Fibroblast of villous mesenchyme (primary cell): ENCODE data around the gene PRM3. TPM values are rescaled to one million over a fixed set of nuclear protein-coding genes. Genes with fewer than 3 reads are reported as not detected.

Experiments
- DNase-seq: peaks from one replicate; pipeline ENCODE4 v3.0.0-alpha.2; 2010; ENCODE audit warnings: low read depth
- H3K4me3 ChIP-seq: 2 replicates; pipeline ENCODE4 v1.5.1; 2011; ENCODE audit warnings: low read depth, mild to moderate bottlenecking, low read length
- CTCF ChIP-seq: IDR thresholded peaks from 2 replicates; pipeline ENCODE4 v1.5.1; 2012; ENCODE audit warnings: low read depth, mild to moderate bottlenecking, low read length; ENCODE audit not compliant: insufficient read depth
- total RNA-seq: library from RNA; depleted of rRNA; stranded (reverse); fragments of >200 nt; gene quantifications from 2 replicates; pipeline ENCODE4 v1.2.3, GENCODE V29; 2012

The PRM3 gene
- total RNA-seq, 1 donor = not detected

DNA sequence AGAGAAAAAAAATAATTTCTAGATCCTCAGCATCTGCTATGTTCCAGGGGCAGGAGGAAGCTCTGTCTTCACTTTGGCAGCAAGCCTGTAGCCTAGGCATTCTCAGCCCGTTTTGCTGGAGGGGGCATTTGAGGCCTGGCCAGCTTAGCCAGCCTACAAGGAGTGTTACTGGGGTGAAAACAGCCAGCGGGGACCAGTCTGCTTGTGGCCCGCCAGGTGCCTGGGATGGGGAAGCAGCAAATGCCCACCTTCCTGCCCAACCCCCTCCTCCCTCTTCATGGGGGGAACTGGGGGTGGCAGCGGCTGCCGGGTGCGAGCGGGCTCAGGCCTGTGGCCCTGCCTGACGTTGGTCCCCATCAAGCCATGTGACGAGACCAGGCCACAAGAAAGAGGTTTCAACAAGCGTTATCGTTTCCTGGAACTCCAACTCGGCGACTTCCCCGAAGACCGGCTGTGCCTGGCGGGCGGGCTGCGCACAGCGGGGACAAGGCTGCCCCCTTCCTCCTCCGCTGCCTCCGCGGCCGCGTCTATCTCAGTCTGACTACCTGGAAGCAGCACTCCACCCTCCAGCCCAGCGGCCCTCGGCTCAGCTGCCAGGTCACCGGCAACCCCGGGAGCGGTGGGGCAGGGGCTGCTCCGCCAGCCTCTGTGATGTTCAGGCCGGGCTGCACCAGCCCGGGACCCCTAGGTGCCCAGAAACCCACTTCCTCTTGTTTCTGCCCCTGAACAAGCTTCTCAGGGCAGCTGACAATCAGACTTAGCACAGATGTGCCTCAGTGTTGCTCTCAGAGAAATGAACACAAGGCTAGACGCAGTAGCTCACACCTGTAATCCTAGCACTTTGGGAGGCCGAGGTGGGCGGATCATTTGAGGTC, 40.3 kb downstream of the PRM3 start:
- no peak for DNase-seq
- H3K4me3 ChIP-seq = no peak overlapping the region
- no peak for TF ChIP-seq CTCF

DNA sequence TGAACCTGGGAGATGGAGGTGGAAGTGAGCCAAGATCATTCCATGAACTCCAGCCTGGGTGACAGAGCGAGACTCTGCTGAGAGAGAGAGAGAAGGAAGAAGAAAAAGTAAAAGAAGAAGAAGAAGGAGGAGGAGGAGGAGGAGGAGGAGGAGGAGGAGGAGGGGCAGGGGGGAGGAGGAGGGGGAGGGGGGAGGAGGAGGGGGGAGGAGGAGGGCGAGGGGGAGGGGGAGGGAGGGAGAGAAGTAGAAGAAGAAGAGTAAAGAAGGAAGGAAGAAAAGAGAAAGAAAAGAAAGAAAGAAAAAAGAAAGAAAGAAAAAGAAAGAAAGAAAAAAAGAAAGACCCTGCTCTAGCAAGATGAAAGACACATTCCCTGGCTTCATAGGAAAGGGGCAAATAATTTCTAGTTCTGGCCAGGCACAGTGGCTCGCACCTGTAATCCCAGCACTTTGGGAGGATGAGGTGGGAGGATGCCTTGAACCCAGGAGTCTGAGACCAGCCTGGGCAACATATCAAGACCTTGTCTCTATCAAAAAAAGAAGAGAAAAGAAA, 41.1 kb downstream of the PRM3 start:
- H3K4me3 ChIP-seq = no peak overlapping the region
- TF ChIP-seq CTCF = no peak
- DNase-seq = no peak

- TF ChIP-seq CTCF = no peak
- no peak overlapping the region for H3K4me3 ChIP-seq
- no peak for DNase-seq
Measured at GRCh38 chr16:11231367-11231970, 42.0 kb downstream of the PRM3 start.

DNA sequence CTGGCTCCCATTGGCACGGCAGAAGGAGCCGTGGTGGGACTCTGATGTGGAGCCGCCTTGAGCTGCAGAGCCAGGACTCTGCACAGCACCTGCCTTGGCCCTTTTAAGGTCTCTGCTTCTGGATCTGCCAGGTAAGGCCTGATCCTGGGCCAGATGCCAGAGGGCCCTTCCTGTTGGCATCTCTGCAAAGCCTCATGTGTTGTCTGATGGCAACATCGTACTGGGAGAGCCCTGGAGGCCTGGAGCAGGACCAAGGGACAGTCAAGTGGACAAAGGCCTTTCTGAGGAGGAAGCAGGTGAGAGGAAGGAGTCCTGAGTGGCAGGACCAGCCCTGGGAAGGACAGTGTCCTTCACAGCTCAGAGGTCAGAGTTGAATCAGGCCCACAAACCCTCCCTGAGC, 43.5 kb downstream of the PRM3 start:
- TF ChIP-seq CTCF = no peak
- H3K4me3 ChIP-seq = no peak overlapping the region
- no peak for DNase-seq

DNA sequence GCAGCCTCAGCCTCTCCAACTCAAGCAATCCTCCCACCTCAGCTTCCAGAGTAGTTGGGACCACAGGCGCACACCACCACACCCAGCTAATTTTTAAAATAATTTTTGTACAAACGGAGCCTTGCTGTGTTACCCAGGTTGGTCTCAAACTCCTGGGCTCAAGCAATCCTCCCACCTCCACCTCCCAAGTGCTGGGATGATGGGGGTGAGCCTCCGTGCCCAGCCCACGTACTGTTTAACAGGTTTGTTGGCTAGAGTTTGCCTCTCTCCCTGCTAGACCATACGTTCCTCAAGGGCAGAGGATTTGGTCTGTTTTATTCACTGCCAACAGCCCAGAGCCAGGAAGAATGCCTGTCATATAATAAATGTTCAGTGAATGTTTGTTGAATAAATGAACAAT, 44.0 kb downstream of the PRM3 start:
- DNase-seq = no peak
- no peak overlapping the region for H3K4me3 ChIP-seq
- TF ChIP-seq CTCF = no peak

GRCh38 chr16:11225677-11226549, 47.5 kb downstream of the PRM3 start:
- no peak overlapping the region for H3K4me3 ChIP-seq
- TF ChIP-seq CTCF = no peak
- no peak for DNase-seq
